Epithelial cell of umbilical artery (primary cell): ENCODE measurements around the gene RNF224. TPM values are rescaled to one million over a fixed set of nuclear protein-coding genes. Genes with fewer than 3 reads are reported as not detected.

Source experiments
- total RNA-seq: library from RNA; depleted of rRNA; stranded (reverse); fragments of >200 nt; gene quantifications from 2 replicates; pipeline ENCODE4 v1.2.3, GENCODE V29; 2014

RNF224 gene
- total RNA-seq: not detected in 2 replicates

DNA sequence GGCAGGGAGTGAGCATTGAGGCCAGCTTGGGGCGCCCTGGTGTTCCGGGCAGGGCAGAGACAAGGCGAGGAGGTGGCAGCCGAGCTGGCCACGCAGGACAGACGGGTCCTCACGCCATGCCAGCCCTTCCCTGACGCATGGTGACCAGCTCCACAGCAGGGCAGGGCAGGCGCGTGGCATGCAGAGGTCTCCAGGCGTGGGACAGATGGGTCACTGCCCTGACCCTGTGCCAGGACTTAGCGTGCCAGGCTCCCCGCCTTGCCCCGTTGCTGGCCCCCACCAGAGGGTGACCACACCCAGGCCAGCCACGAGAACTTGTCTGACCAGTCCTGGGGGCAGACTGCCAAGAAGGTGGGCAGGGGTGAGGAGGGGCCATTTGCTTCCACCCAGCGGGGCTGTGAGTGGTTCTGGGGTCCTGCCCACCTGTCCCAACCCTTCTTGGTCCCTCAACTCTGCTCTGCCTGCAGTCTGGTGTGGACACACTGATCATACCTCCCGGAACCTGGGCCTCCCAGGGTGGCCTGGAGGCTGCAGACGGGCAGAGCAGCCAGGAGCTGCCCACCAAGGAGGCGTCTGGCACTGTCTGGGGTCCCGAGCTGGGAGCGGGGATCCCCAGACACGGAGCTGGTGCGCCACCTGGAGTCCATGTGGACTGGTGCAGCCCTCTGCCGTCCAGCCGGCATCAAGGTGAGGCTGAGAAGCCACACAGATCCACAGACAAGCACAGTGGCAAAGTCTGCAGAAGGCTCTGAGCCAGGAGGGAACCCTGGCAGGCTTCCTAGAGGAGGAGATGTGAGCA, at the start of gene RNF224:
RNF224 (plus strand) TSS at position 449 of the 799 bp plus-strand sequence. CDS start 834 bp downstream, outside the sequence.

DNA sequence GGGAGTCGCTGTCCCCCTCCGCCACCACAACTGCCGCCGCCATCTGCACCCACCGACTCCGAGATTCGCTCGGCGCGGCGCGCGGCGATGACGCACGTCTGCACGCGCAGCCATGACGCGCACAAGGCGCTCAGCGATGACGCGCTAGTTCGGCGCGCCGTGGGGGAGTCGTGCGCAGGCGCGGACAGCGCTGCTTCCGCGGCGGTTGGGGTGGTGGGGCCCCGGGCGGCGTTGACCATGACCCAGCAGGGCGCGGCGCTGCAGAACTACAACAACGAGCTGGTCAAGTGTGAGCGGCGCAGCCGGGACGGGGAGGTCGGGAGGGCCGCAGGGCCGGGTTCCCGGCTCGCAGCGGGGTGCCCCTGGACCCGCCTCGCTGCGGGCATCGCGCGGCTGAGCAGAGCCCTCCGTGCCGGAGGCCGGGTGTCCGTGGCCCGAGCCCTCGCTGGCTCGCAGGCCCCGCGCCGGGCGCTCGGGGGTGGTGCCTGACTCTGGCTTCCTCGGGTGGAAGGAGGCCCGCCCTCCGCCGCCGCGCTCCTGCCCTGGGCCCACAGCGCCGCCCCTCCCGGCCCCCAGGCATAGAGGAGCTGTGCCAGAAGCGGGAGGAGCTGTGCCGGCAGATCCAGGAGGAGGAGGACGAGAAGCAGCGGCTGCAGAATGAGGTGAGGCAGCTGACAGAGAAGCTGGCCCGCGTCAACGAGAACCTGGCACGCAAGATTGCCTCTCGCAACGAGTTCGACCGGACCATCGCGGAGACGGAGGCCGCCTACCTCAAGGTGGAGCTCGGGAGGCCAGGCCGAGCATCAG, 38.6 kb upstream of the RNF224 start, which contains the start of the genes ANAPC2 and SSNA1:
ANAPC2 (minus strand) TSS at position 71 of the 807 bp plus-strand sequence; CDS start at position 43, 28 bp downstream.
SSNA1 (plus strand) TSS at position 187 of the 807 bp plus-strand sequence; CDS start at position 238, 51 bp downstream.

DNA sequence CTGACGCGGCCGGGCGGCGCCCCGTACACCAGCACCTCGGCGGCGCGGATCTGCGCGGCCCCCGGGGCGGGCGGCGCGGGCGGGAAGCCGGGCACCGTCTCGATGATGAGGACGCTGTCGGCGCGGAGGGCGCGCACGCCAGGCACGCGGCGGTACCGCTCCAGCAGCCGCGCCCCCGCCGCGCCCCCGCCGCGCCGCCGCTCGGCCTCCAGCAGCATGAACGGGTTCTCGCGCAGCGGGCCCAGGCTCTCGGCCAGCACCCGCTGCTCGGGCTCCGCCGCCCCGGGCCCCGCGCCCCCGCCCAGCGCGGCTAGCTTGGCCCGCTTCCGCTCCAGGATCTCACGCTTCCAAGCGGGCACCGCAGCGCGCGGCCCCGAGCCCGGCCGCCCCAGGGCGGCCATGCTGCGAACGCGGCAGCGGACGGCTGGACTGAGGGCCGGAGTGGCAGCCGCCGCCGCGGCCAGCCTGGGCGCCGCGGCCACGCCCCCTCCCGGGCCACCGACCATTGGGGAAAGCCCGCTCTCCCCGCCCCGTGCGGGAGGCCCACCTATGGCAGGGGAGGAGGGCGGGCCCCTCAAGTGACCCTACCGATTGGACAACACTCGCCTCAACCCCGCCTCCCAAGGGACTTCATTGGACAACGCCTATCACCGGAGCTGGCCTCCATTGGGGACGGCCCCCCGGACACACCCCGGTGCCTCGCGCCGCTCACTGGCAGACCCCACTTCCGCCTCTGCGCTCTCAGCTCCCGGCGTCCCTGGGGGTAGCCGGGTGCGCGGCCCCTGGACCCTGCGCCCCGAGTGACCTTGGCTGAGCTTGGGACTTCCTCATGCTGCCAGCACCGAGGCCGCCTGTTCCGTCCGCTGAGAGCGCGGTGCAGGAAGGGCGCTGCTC, 26.7 kb upstream of the RNF224 start, which contains the start of gene TPRN:
TPRN (minus strand) TSS at position 431 of the 894 bp plus-strand sequence; CDS start at position 401, 30 bp downstream.

DNA sequence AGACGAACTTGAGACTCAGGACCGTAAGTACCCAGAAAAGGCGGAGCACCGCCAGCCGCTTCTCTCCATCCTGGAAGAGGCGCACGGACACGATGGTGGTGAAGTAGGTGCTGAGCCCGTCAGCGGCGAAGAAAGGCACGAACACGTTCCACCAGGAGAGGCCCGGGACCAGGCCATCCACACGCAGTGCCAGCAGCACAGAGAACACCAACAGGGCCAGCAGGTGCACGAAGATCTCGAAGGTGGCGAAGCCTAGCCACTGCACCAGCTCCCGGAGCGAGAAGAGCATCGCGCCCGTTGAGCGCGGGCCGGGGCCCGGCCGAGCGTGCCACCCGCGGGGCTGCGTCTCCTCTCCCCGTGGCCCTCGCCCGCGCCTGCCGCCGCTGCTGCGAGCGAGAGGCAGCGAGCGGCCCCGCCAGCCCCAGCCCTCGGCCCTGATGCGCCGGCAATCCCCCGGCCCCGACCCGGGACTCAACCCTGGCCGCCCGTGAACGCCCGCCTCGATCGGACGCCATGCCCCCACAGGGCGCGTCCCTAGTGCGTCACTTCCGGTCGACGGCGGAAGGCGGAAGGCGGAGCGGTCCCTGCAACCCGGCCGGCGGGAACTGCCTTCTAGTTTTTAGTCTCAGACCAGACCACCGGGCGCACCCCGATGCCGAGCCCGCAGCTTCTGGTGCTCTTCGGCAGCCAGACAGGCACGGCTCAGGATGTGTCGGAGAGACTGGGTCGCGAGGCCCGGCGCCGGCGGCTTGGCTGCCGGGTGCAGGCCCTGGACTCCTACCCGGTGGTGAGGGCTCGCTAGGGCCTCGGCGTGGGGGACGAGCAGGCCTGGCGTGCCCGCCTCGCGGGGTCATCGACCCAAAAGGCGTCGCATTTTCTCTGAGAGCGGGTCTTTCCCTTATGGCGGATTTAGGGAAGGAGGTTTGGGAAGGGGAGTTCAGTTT, 21.9 kb upstream of the RNF224 start, which contains the start of the genes NDOR1 and TMEM203:
NDOR1 (plus strand) TSS at position 575 of the 944 bp plus-strand sequence; CDS start at position 653, 78 bp downstream.
TMEM203 (minus strand) TSS at position 523 of the 944 bp plus-strand sequence; CDS start at position 289, 234 bp downstream.

DNA sequence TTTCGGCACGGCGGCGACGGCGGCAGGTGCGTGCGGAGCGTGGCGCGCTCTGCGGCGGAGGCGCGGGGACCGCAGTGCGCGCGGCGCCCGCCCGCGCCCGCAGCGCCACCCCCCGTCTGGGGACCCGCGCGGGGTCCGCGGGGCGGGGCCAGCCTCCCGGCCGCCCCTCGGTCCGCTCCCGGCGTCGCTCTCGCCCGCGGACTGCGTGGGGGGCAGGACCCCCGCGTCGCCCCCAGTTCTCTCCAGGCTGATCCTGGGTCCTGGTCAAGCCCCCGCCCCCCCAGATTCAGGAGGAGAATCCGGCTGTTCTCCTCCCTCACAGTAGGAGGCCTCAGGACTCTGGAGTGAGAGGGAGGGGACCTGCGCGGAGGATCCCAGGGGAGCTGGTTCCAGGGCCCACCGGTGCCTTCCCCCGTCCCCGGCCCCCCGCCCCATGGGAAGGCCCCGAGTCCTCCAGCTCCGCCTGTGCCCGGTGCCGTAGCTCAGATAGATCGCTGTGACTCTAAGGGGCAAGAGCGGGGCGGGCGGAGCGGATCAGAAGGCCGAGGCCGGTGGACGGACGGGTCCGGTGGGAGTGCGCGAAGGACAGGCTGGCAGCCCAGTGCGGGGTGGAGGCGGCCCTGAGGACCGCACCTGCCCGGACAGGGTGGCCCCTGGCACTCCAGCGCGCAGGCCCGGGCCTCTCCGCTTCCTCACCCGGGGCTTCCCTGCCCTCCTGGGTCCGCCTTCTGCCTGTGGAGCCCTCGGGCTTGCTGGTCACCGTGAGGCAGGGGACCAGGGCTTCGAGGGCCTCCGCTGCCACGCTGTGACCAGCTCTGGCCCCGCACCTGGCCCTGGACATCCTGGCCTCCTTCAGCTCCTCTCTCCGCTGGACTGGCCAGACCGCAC, 4.9 kb upstream of the RNF224 start, which contains the start of gene RNF208:
RNF208 (minus strand) TSS at position 51 of the 888 bp plus-strand sequence. CDS start 1,028 bp downstream, outside the sequence.

GRCh38 chr9:137224830-137225694, 2.2 kb upstream of the RNF224 start, which contains the start of gene CYSRT1:
CYSRT1 (plus strand) TSS chr9:137225174; CDS start chr9:137225622, 448 bp downstream.

DNA sequence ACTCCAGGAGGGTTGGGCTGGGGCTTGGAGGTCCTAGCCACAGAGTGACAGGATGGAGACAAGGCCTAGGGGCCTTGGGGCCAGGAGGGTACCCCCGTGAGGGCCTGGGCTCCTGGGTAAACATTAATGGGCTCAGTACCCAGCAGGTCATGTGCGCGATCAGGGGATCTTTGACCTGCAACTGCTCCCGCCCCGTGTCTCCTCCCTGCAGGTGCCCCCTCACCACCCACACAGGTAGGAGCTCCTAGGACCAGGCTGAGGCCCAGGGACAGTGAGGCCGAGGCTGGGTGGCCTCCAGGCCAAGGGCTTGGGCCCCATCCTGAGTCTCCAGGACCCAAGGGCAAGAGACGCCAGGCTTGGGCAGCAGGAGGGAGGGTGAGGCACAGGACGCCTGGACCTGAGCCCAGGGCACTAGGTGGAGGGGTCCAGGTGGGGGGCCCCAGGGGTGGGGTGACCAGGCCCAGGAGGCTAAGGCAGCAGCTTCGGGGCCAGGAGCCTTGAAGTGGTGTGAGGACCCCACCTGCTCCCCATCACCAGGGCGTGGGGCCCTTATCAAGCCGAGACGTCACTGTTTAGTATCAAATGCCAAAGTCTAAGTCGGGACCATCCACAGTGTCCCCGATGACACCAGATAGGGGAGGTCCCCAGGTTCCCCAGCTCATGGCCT, 3.5 kb downstream of the RNF224 start, which contains the start of gene SLC34A3:
SLC34A3 (plus strand) TSS at position 197 of the 667 bp plus-strand sequence. CDS start 802 bp downstream, outside the sequence.

DNA sequence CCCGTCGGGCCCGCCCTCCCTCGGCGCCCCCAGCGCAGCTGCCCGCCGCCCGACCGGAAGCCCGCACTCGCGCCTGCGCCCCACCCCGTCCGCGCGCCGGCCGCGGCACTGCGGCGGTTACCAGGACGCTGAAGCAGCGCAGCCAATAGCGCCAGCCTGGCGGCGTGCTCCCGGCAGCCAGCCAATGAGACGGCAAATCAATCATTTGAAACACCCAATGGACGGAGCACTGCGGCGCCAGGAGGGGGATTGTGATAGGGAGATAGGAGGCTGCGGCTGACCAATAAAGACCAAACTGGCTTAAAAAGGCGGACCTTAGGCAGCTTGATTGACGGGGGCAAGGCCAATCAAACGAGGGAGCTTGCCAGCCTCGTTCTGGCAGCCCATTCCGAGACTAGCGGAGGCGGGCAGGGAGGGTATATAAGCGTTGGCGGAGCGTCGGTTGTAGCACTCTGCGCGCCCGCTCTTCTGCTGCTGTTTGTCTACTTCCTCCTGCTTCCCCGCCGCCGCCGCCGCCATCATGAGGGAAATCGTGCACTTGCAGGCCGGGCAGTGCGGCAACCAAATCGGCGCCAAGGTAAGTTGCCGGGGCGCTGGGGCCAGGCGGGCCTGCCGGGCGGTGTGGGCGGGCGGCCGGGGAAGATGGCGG, 13.7 kb downstream of the RNF224 start, which contains the start of gene TUBB4B:
TUBB4B (plus strand) TSS at position 447 of the 649 bp plus-strand sequence; CDS start at position 521, 74 bp downstream.

GRCh38 chr9:137251194-137251461, 23.8 kb downstream of the RNF224 start, which contains the start of gene STPG3:
STPG3 (plus strand) TSS chr9:137251286; CDS start chr9:137251287, 1 bp downstream.

GRCh38 chr9:137254624-137255447, 27.5 kb downstream of the RNF224 start, which contains the start of gene NELFB:
NELFB (plus strand) TSS chr9:137255327.

DNA sequence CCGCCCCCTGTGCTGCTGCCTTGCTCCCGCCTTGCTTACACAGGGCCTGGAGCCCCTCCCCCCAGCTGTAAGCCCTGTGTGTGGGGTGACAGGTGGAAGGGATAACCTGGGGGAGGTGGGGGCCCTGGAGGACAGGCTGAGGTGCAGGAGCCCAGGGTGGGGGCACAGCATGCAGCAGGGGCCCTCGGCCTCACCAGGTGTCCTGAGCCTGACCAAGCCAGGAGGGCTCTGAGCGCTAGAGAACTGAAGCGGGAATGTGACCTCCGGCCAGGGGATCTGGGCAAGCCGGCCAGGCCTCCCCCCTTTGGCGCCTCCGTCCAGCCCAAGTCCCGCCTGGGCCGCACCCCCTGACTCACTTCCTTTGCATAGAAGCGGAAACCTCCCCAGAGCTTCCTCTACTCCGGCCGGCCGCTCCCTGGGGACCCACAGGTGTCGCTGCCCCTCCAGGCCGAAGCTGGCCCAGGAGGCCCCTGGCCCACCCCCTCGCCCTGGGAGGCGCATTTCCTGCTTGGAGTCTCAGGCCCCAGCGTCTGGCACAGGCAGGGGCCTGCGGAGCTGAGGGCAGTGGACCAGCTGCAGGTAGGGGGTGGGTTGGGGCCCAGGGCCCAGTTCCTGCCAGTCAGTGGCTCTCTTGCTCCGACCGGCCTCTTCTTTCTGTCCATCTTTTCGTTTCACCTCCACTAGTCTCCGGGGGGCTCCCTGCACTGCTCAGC, 50.2 kb downstream of the RNF224 start, which contains the start of gene TOR4A:
TOR4A (plus strand) TSS at position 398 of the 713 bp plus-strand sequence. CDS start 964 bp downstream, outside the sequence.

